ENCODE results near the gene GBX2. TPM values are rescaled to one million over a fixed set of nuclear protein-coding genes. Genes with fewer than 3 reads are reported as not detected.

GBX2 gene
- total RNA-seq, 4 donors from 2014 or later = not detected

GRCh38 chr2:236215196-236215595 is 47.0 kb upstream of the GBX2 start:
- H3K27ac ChIP-seq = no peak overlapping the region
- H3K36me3 ChIP-seq = no peaks in the 10 kb centered on the region
- H3K4me3 ChIP-seq = no peak overlapping the region
- H3K27me3 ChIP-seq = peaks cover 74% of the 10 kb centered on the region
- TF ChIP-seq POLR2AphosphoS5 (IDR thresholded peaks at IDR 0.05) = no peak
- no peak for TF ChIP-seq POLR2A (IDR thresholded peaks at IDR 0.05)
- no peak for TF ChIP-seq CTCF (IDR thresholded peaks at IDR 0.05)
- no peak for ATAC-seq
- no peaks in the 10 kb centered on the region for H3K9me3 ChIP-seq
- H3K4me1 ChIP-seq = no peaks in the 10 kb centered on the region
- WGBS, 2 donors (ENCODE audit: low coverage in 1 of 2) = 70 to 100% methylated on average over 1 to 2 of the region's 6 CpGs

GRCh38 chr2:236214376-236214995 is 46.3 kb upstream of the GBX2 start:
- peaks cover 81% of the 10 kb centered on the region for H3K27me3 ChIP-seq
- H3K9me3 ChIP-seq = no peaks in the 10 kb centered on the region
- no peaks in the 10 kb centered on the region for H3K36me3 ChIP-seq
- WGBS, 2 donors (ENCODE audit: low coverage in 1 of 2) = 5% methylated on average over 4 of the region's 92 CpGs; no CpG with 5 or more reads in 1 of the 2 donors
- ATAC-seq = no peak
- TF ChIP-seq EP300 (IDR thresholded peaks at IDR 0.05) (no peak), POLR2AphosphoS5 (IDR thresholded peaks at IDR 0.05) (no peak), POLR2A (IDR thresholded peaks at IDR 0.05) (no peak), CTCF (IDR thresholded peaks at IDR 0.05) (no peak)
- no peak overlapping the region for H3K4me3 ChIP-seq
- H3K4me1 ChIP-seq = no peaks in the 10 kb centered on the region
- no peak overlapping the region for H3K27ac ChIP-seq

- 82 to 90% methylated on average over 13 to 14 of the region's 25 CpGs for WGBS, 2 donors (ENCODE audit: low coverage in 1 of 2)
- H3K4me1 ChIP-seq = no peaks in the 10 kb centered on the region
- H3K9me3 ChIP-seq = peaks cover 0 to 9% (median 0%) of the 10 kb centered on the region in 3 donors
- H3K27me3 ChIP-seq = peaks cover 83% of the 10 kb centered on the region
- TF ChIP-seq EP300 (IDR thresholded peaks at IDR 0.05) (no peak), POLR2A (IDR thresholded peaks at IDR 0.05) (no peak), POLR2AphosphoS5 (IDR thresholded peaks at IDR 0.05) (no peak), CTCF (IDR thresholded peaks at IDR 0.05) (no peak)
- H3K36me3 ChIP-seq = no peaks in the 10 kb centered on the region
- ATAC-seq = no peak
- no peak overlapping the region for H3K27ac ChIP-seq
- H3K4me3 ChIP-seq = no peak overlapping the region
These were observed 43.1 kb upstream of the GBX2 start for GRCh38 chr2:236211296-236211695.

GRCh38 chr2:236210536-236210935 is 42.4 kb upstream of the GBX2 start:
- H3K4me3 ChIP-seq = no peak overlapping the region
- peaks cover 0 to 16% (median 0%) of the 10 kb centered on the region in 3 donors for H3K9me3 ChIP-seq
- no peaks in the 10 kb centered on the region for H3K4me1 ChIP-seq
- no peak for ATAC-seq
- WGBS, 2 donors (ENCODE audit: low coverage in 1 of 2) = 77 to 83% methylated on average over 5 to 6 of the region's 8 CpGs
- no peak overlapping the region for H3K27ac ChIP-seq
- H3K27me3 ChIP-seq = peaks cover 82% of the 10 kb centered on the region
- TF ChIP-seq POLR2A (IDR thresholded peaks at IDR 0.05) = no peak
- TF ChIP-seq POLR2AphosphoS5 (IDR thresholded peaks at IDR 0.05) = no peak
- no peak for TF ChIP-seq EP300 (IDR thresholded peaks at IDR 0.05)
- no peak for TF ChIP-seq CTCF (IDR thresholded peaks at IDR 0.05)
- no peaks in the 10 kb centered on the region for H3K36me3 ChIP-seq

- H3K27me3 ChIP-seq = peaks cover 82% of the 10 kb centered on the region
- WGBS, 2 donors (ENCODE audit: low coverage in 1 of 2) = 57 to 86% methylated on average over 1 of the region's 5 CpGs
- H3K9me3 ChIP-seq = peaks cover 0 to 22% (median 0%) of the 10 kb centered on the region in 3 donors
- no peaks in the 10 kb centered on the region for H3K36me3 ChIP-seq
- no peak overlapping the region for H3K4me3 ChIP-seq
- no peak for ATAC-seq
- no peaks in the 10 kb centered on the region for H3K4me1 ChIP-seq
- no peak overlapping the region for H3K27ac ChIP-seq
- TF ChIP-seq CTCF (IDR thresholded peaks at IDR 0.05) = no peak
- no peak for TF ChIP-seq POLR2A (IDR thresholded peaks at IDR 0.05)
- no peak for TF ChIP-seq POLR2AphosphoS5 (IDR thresholded peaks at IDR 0.05)
- no peak for TF ChIP-seq EP300 (IDR thresholded peaks at IDR 0.05)
These were observed 41.8 kb upstream of the GBX2 start for GRCh38 chr2:236209996-236210395.

Data from gastroesophageal sphincter (tissue), 4 donors.